8988T (cell line): ENCODE data around the gene CXCL3.

Experiments
- DNase-seq: peaks from one replicate; pipeline ENCODE4 v3.0.0; 2011

CXCL3 gene

GRCh38 chr4:74055096-74055495 lies 16.6 kb upstream of the CXCL3 start:
- DNase-seq: no peak

- no peak for DNase-seq
Measured at GRCh38 chr4:74054483-74055047, 16.1 kb upstream of the CXCL3 start.

DNA sequence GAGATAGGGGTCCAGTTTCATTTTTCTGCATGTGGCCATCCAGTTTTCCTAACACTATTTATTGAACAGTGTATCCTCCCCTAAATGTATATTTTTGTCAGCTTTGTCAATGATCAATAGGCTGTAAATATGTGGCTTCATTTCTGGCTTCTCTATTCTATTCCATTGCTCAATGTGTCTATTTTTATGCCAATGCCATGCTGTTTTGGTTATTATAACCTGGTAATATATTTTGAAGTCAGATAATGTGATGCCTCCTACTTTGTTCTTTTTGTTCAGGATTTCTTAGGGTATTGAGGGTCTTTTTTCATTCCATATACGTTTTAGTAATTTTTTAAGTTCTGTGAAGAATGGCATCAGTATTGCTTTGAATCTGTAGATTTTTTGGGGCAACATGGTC lies 8.7 kb upstream of the CXCL3 start:
- no peak for DNase-seq

- DNase-seq: no peak
Measured at GRCh38 chr4:74045772-74046171, 7.3 kb upstream of the CXCL3 start.

DNA sequence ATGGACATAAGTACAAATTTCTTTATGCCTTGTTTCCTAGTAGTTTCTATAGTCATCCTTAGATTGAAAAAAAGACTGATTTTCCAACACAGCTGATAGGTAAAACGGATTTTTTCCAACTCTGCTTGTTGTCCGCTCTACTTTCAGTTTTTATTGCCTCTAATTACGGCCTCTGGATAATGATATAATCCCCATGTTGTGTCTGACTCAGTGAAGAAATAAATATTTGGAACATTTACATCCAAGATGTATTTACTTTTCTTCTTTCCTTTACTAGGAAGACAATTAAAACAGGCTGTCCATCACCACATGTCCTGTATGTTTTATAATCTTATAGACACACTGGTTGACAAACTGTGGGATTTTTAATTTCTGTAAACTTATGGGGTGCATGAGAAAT lies 6.8 kb upstream of the CXCL3 start:
- DNase-seq: no peak

DNA sequence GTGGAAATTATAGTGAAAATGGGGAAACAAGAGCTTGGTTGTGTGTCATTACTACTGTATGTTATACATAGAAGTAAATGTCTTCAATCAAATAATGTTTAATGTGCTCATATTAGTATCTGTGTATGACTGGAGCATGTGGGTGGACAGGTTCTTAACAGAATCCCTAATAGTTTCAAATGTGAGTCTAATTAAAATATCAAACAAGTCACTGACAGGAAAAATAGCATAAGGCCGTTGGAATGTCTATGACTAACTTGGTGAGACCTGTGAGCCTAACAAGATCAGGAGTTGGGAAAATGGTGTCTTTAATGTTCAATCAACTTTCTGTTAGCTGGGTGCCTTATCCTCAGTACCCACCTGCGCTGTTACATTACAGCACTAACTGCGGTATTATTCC lies 6.2 kb upstream of the CXCL3 start:
- no peak for DNase-seq

- DNase-seq: no peak
Measured at GRCh38 chr4:74042681-74043080, 4.2 kb upstream of the CXCL3 start.

DNA sequence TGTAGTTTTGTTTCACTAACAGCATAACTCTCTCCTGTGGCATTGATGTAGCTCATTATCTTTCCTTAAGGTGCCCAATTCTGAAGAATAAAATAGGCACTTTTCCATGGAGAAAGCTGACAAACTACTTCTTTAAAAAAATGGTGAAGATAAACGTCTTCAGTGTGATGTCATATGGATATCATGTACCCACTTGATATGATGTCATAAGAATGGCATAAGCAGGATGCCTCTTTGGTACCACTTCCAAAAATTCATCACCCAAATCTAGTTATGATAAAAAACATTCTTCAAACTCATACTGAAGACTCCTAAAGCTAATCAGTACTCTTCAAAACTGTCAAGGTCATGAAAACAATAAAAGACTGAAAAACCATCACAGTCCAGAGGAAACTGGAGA lies 2.9 kb upstream of the CXCL3 start:
- no peak for DNase-seq

- DNase-seq: no peak
Measured at GRCh38 chr4:74039315-74039763, 850 bp upstream of the CXCL3 start.

GRCh38 chr4:74038086-74038424 lies 434 bp downstream of the CXCL3 start:
- DNase-seq: peak; percentile 5

GRCh38 chr4:74037076-74037955 lies 1.2 kb downstream of the CXCL3 start:
- DNase-seq: no peak

GRCh38 chr4:74033739-74034138 lies 4.8 kb downstream of the CXCL3 start:
- DNase-seq: no peak

GRCh38 chr4:74032064-74032463 lies 6.4 kb downstream of the CXCL3 start:
- DNase-seq: no peak

DNA sequence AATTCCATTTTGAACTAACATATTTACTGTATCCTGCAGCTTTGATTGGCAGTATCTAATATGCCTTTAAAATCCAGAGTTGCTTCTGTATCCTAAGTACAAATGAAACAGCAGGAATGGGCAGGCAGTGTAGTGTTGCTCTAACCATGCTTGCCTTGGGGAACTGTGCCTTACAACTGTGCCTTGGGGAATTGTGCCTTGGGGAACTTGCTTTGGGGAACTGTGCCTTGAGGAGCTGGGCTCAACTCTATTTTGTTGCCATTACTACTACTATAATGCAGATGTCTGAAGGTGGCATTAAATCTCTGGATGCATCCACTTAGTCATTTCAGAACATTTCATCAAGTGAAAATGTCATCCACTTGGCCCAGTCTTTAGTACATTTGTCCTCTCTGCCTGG lies 6.9 kb downstream of the CXCL3 start:
- no peak for DNase-seq

DNA sequence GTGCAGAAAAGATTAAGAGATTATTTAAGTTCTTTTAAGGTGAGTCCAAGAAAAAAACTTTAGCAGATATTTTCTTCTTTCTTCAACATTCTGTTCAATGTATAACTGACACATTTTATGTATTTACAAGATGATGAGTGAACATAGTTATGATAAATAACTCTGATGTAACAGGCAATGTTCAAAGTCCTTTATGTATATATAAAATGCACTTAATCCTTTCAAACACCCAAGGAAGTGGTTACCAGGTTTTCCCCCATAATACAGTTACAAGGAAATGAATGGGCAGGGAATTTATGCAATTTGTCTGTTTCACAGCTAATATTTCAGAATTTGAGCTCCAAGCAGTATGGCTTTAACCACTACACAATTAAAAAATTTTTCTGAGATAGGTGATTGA lies 8.2 kb downstream of the CXCL3 start:
- no peak for DNase-seq

GRCh38 chr4:74028504-74028903 lies 10.0 kb downstream of the CXCL3 start:
- DNase-seq: no peak

DNA sequence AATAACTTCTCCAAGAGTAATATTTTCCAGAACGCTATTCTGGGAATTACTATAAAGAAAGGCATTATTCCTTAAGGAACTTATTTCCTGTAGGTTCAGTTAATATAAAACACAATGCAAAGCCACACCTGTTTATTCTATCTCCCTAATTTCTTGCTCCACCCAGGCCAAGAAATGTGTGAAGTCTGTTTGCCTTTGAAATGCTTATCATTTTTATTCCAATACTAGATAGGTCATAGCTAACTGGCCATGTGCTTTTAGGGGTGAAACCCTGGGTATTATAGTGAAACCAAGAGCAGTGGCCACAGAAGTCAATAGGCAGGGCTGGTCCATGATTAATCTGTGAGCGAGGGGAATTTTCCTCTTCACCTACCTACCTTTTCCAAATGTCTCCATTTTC lies 14.8 kb downstream of the CXCL3 start:
- no peak for DNase-seq

- DNase-seq: no peak
Measured at GRCh38 chr4:74021601-74022000, 16.9 kb downstream of the CXCL3 start.

DNA sequence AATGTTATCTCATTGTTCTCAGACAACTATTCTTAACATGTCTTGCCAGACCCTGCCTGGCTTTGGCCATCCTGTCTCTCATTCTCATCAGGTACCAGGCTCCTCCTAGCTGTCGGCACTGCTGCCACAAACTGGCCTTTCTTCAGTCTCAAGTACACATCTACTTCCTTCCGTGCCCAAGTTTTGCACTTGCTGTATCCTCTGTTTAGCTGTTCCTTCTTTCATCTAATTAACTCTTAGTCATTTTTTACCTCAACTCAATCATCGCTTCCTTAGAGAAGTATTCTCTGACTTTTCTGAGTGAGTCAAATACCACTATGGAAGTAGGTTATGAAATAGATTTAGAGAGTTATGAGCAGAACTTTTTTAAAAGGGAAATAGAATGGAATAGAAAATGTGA lies 19.7 kb downstream of the CXCL3 start:
- no peak for DNase-seq

GRCh38 chr4:74018116-74018515 lies 20.4 kb downstream of the CXCL3 start:
- no peak for DNase-seq

DNA sequence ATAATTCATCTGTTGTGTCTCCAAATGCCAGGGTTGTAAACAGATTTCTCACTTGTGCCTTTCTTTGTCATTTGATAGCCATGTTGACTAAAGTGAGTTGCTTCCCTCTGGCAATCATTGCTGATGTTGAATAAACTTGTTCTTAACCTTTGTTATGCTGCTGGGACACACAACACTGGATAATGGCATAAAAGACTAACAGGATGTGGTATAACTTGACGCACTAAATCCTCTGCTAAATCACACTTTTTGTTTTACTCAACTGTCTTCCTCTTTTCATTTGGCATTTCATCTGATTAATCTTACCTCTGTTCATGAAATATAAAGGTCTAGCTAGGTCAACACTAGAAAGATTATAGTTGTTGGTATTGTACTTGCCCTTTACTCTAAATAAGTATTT lies 22.4 kb downstream of the CXCL3 start:
- no peak for DNase-seq

DNA sequence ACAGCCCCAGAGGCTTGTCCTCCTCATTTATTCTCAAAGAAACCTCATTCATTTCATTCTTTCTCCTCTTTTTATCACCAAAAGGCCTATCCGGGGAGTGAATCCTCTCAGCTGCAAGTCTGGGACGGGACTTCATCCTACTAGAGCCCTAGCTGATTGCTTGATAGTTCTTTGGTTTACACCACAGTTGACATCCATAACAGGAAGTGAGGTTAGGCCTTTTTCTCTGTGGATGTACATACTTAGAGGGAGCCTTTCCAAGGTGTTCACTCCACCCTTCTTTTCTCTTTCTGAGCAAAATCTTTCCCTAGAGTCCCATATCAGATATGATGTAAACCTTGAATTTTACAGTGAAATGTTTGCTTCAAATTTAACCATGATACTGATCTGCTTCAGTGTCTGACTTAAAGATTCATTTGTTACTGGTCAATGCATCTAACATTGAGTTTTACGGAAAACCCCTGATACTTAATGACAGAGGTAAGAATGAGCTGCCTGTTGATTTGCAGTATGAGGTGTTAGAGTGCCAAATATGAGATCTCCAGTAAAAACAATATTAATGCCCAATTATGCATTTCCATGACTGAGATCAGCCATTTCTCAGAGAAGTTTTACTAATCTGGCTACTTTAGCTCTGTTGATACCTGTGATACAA lies 23.2 kb downstream of the CXCL3 start:
- no peak for DNase-seq

- no peak for DNase-seq
Measured at GRCh38 chr4:74014332-74014731, 24.2 kb downstream of the CXCL3 start.

GRCh38 chr4:74013264-74013663 lies 25.2 kb downstream of the CXCL3 start:
- no peak for DNase-seq
